Measurements from ENCODE around the gene ETFDH. TPM values are rescaled to one million over a fixed set of nuclear protein-coding genes. Genes with fewer than 3 reads are reported as not detected.
A peak's percentile ranks its signal among the peaks of the same experiment; 100 is the strongest.

ETFDH gene
- total and polyA plus RNA-seq, 5 donors from 2014 or later: 8.1 to 15.9 (median 9.4) TPM

DNA sequence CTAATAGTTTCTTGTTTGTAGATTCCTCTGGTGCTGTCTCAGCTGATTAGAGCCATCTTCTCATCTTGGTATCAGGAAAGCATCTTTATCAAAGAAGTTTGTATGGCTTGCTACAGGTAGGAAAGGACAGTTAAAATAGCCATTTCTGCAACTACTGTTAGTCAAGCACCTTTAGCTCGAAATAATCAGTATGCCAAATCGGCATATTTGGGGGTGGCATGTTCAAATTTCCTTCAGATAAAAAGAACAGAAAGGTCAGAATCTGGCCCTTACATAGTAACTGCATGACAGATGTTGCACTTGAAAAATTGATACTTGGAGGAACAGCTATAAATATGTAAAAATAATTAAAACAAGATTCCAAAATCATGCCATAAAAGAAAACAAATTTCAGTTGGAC, 5.2 kb upstream of the ETFDH start:
- Histone ChIP-seq H3K27me3 (ENCODE audit: control insufficient read depth, insufficient read depth, low read length) (no peaks in the 10 kb centered on the region), H3K36me3 (ENCODE audit: control insufficient read depth, insufficient read depth, low read length) (no peaks in the 10 kb centered on the region), H3K27ac (ENCODE audit: insufficient read depth, low read length, poor library complexity, severe bottlenecking) (no peak overlapping the region), H3K9me3 (ENCODE audit: control insufficient read depth in 2 of 2, low read length in 2 of 2) (no peaks in the 10 kb centered on the region), H3K4me1 (ENCODE audit: control insufficient read depth, insufficient read depth, low read length, poor library complexity, severe bottlenecking) (peaks cover 9% of the 10 kb centered on the region), H3K4me3 (ENCODE audit: low read depth, low read length) (no peak overlapping the region)
- Mint-ChIP-seq H3K4me3 (no peak overlapping the region), H3K27ac (no peak overlapping the region), H3K9me3 (no peaks in the 10 kb centered on the region), H3K36me3 (peaks cover 3% of the 10 kb centered on the region), H3K27me3 (no peaks in the 10 kb centered on the region), H3K4me1 (peaks cover 5 to 14% (median 11%) of the 10 kb centered on the region in 4 donors)
- no peak for ATAC-seq (ENCODE audit: low read depth in 2 of 2)
- no peak for DNase-seq

DNA sequence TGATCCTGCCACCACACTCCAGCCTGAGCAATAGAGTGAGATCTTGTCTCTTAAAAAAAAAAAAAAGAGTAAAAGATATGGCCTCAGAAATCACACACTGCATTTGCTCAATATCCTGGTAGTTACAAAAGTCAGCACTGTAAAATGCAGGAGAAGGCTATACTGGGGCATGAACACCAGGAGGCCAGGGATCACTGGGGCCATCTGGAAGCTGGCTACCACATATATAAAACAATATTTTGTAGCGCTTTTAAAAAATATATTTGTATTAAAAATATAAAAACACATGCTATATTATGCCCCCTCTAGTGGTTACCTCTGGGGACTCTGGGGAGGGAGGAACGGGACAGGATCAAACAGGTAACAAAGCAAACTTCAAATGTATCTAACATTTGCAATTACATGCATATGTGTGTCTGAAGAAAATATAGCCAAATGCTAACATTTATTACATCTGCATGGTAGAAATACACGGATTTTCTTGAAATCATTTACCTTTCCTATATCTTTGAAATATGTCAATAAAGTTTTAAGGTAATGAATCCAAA, 4.4 kb upstream of the ETFDH start:
- peaks cover 3% of the 10 kb centered on the region for H3K36me3 Mint-ChIP-seq
- no peak overlapping the region for H3K4me3 Mint-ChIP-seq
- Histone ChIP-seq H3K9me3 (ENCODE audit: control insufficient read depth in 2 of 2, low read length in 2 of 2) (no peaks in the 10 kb centered on the region), H3K4me1 (ENCODE audit: control insufficient read depth, insufficient read depth, low read length, poor library complexity, severe bottlenecking) (peaks cover 13% of the 10 kb centered on the region), H3K4me3 (ENCODE audit: low read depth, low read length) (no peak overlapping the region), H3K36me3 (ENCODE audit: control insufficient read depth, insufficient read depth, low read length) (no peaks in the 10 kb centered on the region), H3K27me3 (ENCODE audit: control insufficient read depth, insufficient read depth, low read length) (no peaks in the 10 kb centered on the region), H3K27ac (ENCODE audit: insufficient read depth, low read length, poor library complexity, severe bottlenecking) (no peak overlapping the region)
- ATAC-seq (ENCODE audit: low read depth in 2 of 2) (no peak), DNase-seq (peak in 2 of 3 donors; percentile 33 to 50)
- H3K27me3 Mint-ChIP-seq: no peaks in the 10 kb centered on the region
- no peak overlapping the region for H3K27ac Mint-ChIP-seq
- no peaks in the 10 kb centered on the region for H3K9me3 Mint-ChIP-seq
- peaks cover 5 to 22% (median 16%) of the 10 kb centered on the region in 4 donors for H3K4me1 Mint-ChIP-seq

DNA sequence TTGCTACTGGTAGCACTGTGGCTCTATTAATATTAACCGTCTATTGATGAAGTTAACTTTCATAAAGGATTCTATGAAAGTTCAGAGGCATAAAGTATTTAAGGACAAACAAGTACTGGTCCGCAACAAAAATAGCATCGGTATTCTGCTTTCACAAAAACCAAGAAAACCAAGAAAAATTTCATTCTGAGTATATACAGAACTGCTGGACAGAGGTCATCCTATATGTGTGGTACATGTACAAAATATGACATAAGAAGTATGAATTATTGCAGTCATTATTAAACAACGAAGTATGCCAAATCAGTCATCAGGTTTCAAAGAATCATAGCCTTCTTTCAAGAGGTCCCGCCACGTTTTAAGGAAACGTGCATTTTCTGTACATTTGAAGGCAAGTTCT, 2.8 kb upstream of the ETFDH start:
- Histone ChIP-seq H3K4me1 (ENCODE audit: control insufficient read depth, insufficient read depth, low read length, poor library complexity, severe bottlenecking) (peaks cover 19% of the 10 kb centered on the region), H3K27ac (ENCODE audit: insufficient read depth, low read length, poor library complexity, severe bottlenecking) (no peak overlapping the region), H3K9me3 (ENCODE audit: control insufficient read depth in 2 of 2, low read length in 2 of 2) (no peaks in the 10 kb centered on the region), H3K27me3 (ENCODE audit: control insufficient read depth, insufficient read depth, low read length) (no peaks in the 10 kb centered on the region), H3K36me3 (ENCODE audit: control insufficient read depth, insufficient read depth, low read length) (no peaks in the 10 kb centered on the region), H3K4me3 (ENCODE audit: low read depth, low read length) (no peak overlapping the region)
- Mint-ChIP-seq H3K4me3 (peak overlapping the region in 1 of 4 donors; percentile 7), H3K36me3 (peaks cover 3% of the 10 kb centered on the region), H3K9me3 (no peaks in the 10 kb centered on the region), H3K4me1 (peaks cover 5 to 32% (median 21%) of the 10 kb centered on the region in 4 donors), H3K27ac (no peak overlapping the region), H3K27me3 (no peaks in the 10 kb centered on the region)
- ATAC-seq (ENCODE audit: low read depth in 2 of 2) (no peak), DNase-seq (no peak)

DNA sequence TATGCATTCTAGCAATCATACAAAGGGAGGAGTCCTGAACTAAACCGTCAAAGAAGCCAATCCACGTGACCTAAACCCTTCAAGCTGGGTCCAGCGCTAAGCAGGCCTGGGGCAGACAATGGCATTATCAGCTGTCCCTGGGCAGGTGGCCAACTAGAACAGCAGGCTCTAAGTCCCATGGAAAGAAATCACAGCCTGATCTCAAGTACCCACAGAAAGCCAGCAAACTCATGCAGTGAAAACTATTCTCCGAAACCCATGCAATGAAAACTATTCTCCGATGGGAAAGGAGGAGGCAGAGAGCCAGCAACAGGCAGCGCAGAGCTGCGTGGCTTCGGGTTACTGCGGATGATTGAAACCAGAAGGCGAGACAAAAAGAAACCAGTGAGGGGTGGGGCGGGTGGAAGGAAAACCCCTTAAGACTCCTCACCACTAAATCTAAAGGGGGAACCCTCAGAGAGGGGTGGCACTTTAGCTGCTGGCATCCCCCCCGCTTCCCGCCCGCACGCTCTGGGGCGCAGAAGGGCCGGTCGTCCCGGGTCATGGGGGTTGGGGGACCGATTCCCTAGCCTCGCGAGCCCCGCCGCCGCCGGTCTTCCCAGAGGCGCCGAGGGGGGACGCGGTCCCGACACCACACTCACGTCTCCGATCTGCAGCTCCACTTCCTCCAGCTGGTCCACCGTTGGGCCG, 976 bp upstream of the ETFDH start:
- H3K4me1 Mint-ChIP-seq: peaks cover 5 to 38% (median 25%) of the 10 kb centered on the region in 4 donors
- Histone ChIP-seq H3K9me3 (ENCODE audit: control insufficient read depth in 2 of 2, low read length in 2 of 2) (no peaks in the 10 kb centered on the region), H3K4me1 (ENCODE audit: control insufficient read depth, insufficient read depth, low read length, poor library complexity, severe bottlenecking) (peaks cover 19% of the 10 kb centered on the region), H3K36me3 (ENCODE audit: control insufficient read depth, insufficient read depth, low read length) (no peaks in the 10 kb centered on the region), H3K27me3 (ENCODE audit: control insufficient read depth, insufficient read depth, low read length) (no peaks in the 10 kb centered on the region), H3K4me3 (ENCODE audit: low read depth, low read length) (peak overlapping the region; percentile 88), H3K27ac (ENCODE audit: insufficient read depth, low read length, poor library complexity, severe bottlenecking) (peak overlapping the region; percentile 95)
- DNase-seq (peak; percentile 38 to 63 (median 51)), ATAC-seq (ENCODE audit: low read depth in 2 of 2) (no peak)
- H3K9me3 Mint-ChIP-seq: no peaks in the 10 kb centered on the region
- peak overlapping the region; percentile 93 to 95 (median 94) for H3K4me3 Mint-ChIP-seq
- no peaks in the 10 kb centered on the region for H3K27me3 Mint-ChIP-seq
- H3K36me3 Mint-ChIP-seq: peaks cover 7% of the 10 kb centered on the region
- peak overlapping the region; percentile 97 to 99 (median 97) for H3K27ac Mint-ChIP-seq

DNA sequence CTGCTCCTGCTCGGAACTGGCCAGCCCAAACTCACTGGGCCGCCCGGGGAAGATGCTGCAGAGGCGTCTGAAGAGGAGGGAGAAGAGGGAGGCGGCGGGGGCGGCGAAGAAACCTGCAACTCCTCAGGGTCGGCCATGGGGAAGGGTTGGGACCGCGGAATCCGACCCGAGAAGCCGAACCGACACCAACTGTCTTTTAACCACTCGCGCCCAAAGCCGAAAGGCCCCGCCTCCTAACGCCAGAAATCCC, 506 bp upstream of the ETFDH start, which contains the start of gene C4orf46:
C4orf46 (minus strand) TSS at position 223 of the 250 bp plus-strand sequence; CDS start at position 137, 86 bp downstream.
- ATAC-seq (ENCODE audit: low read depth in 2 of 2) (no peak), DNase-seq (no peak)
- H3K4me1 ChIP-seq (ENCODE audit: control insufficient read depth, insufficient read depth, low read length, poor library complexity, severe bottlenecking): peaks cover 19% of the 10 kb centered on the region
- peak within 1 kb of the TSS; percentile 97 to 99 (median 97) for H3K27ac Mint-ChIP-seq
- H3K4me1 Mint-ChIP-seq: peaks cover 5 to 40% (median 27%) of the 10 kb centered on the region in 4 donors
- H3K9me3 ChIP-seq (ENCODE audit: control insufficient read depth in 2 of 2, low read length in 2 of 2): no peaks in the 10 kb centered on the region
- peak within 1 kb of the TSS; percentile 93 to 95 (median 94) for H3K4me3 Mint-ChIP-seq
- no peaks in the 10 kb centered on the region for H3K36me3 ChIP-seq (ENCODE audit: control insufficient read depth, insufficient read depth, low read length)
- H3K27me3 Mint-ChIP-seq: no peaks in the 10 kb centered on the region
- H3K9me3 Mint-ChIP-seq: no peaks in the 10 kb centered on the region
- H3K36me3 Mint-ChIP-seq: peaks cover 8% of the 10 kb centered on the region
- H3K27ac ChIP-seq (ENCODE audit: insufficient read depth, low read length, poor library complexity, severe bottlenecking): peak within 1 kb of the TSS; percentile 95
- peak within 1 kb of the TSS; percentile 88 for H3K4me3 ChIP-seq (ENCODE audit: low read depth, low read length)
- no peaks in the 10 kb centered on the region for H3K27me3 ChIP-seq (ENCODE audit: control insufficient read depth, insufficient read depth, low read length)

DNA sequence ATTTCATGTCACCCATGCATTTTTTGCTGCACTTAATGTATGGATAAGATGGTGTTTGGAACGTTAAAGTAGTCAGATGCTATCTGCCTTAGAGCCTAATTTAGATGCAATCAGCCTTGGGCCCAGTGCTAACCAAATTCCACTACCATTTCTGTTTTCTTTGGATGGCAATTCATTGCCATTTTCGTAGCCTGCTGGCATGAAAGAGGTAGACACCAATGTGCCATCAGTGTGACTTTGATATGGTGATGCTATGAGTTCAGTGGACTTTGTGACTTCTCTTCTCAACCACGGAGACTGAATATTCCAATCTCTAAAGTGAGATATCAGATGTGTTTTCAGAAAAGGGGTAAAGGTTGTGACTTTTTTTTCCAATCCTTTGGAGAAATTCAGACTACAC, 1.5 kb downstream of the ETFDH start:
- Mint-ChIP-seq H3K9me3 (no peaks in the 10 kb centered on the region), H3K27ac (no peak overlapping the region), H3K4me1 (peaks cover 9 to 43% (median 33%) of the 10 kb centered on the region in 4 donors), H3K36me3 (peaks cover 8% of the 10 kb centered on the region), H3K4me3 (peak overlapping the region in 3 of 4 donors; percentile 8 to 27 (median 19)), H3K27me3 (no peaks in the 10 kb centered on the region)
- no peak for ATAC-seq (ENCODE audit: low read depth in 2 of 2)
- no peak for DNase-seq
- no peaks in the 10 kb centered on the region for H3K9me3 ChIP-seq (ENCODE audit: control insufficient read depth in 2 of 2, low read length in 2 of 2)
- peaks cover 19% of the 10 kb centered on the region for H3K4me1 ChIP-seq (ENCODE audit: control insufficient read depth, insufficient read depth, low read length, poor library complexity, severe bottlenecking)
- H3K27me3 ChIP-seq (ENCODE audit: control insufficient read depth, insufficient read depth, low read length): no peaks in the 10 kb centered on the region
- H3K4me3 ChIP-seq (ENCODE audit: low read depth, low read length): no peak overlapping the region
- H3K27ac ChIP-seq (ENCODE audit: insufficient read depth, low read length, poor library complexity, severe bottlenecking): no peak overlapping the region
- H3K36me3 ChIP-seq (ENCODE audit: control insufficient read depth, insufficient read depth, low read length): no peaks in the 10 kb centered on the region

DNA sequence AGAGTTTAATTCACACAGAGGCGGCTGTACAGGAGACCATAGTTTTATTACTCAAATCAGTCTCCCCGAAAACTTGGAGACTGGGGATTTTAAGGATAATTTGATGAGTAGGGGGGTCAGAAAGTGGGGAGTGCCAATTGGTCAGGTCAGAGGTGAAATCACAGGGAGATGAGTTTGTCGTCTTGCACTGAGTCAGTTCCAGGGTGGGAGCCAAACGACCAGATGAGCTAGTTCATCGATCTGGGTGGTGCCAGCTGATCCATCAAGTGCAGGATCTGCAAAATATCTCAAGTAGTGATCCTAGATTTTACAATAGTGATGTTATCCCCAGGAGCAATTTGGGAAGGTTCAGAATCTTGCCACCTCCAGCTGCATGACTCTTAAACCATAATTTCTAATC, 4.0 kb downstream of the ETFDH start:
- Mint-ChIP-seq H3K27ac (no peak overlapping the region), H3K4me1 (peaks cover 7 to 32% (median 26%) of the 10 kb centered on the region in 4 donors), H3K36me3 (peaks cover 15% of the 10 kb centered on the region), H3K27me3 (no peaks in the 10 kb centered on the region), H3K9me3 (no peaks in the 10 kb centered on the region), H3K4me3 (peak overlapping the region in 1 of 4 donors; percentile 18)
- H3K27me3 ChIP-seq (ENCODE audit: control insufficient read depth, insufficient read depth, low read length): no peaks in the 10 kb centered on the region
- ATAC-seq (ENCODE audit: low read depth in 2 of 2) (no peak), DNase-seq (no peak)
- H3K4me1 ChIP-seq (ENCODE audit: control insufficient read depth, insufficient read depth, low read length, poor library complexity, severe bottlenecking): peaks cover 11% of the 10 kb centered on the region
- no peak overlapping the region for H3K27ac ChIP-seq (ENCODE audit: insufficient read depth, low read length, poor library complexity, severe bottlenecking)
- no peaks in the 10 kb centered on the region for H3K9me3 ChIP-seq (ENCODE audit: control insufficient read depth in 2 of 2, low read length in 2 of 2)
- no peak overlapping the region for H3K4me3 ChIP-seq (ENCODE audit: low read depth, low read length)
- no peaks in the 10 kb centered on the region for H3K36me3 ChIP-seq (ENCODE audit: control insufficient read depth, insufficient read depth, low read length)

DNA sequence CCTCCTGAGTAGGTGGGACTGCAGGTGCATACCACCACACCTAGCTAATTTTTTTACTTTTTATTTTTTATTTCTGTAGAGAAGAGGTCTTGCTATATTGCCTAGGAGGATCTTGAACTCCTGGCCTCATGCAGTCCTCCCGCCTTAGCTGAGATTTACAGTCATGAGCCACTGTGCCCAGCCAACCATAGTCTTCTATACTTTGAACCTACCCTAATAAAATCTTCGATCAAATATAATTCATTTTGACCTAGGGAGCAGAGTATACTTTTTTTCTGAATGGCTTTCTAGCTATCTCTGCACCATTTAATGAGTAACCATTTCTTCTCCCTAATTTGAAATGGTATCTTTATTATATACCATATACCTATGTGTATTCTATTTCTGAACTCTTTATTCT, 6.7 kb downstream of the ETFDH start:
- Mint-ChIP-seq H3K4me1 (peaks cover 7 to 18% (median 13%) of the 10 kb centered on the region in 4 donors), H3K4me3 (no peak overlapping the region), H3K36me3 (peaks cover 15% of the 10 kb centered on the region), H3K27me3 (no peaks in the 10 kb centered on the region), H3K27ac (no peak overlapping the region), H3K9me3 (no peaks in the 10 kb centered on the region)
- no peak for DNase-seq
- H3K27me3 ChIP-seq (ENCODE audit: control insufficient read depth, insufficient read depth, low read length): no peaks in the 10 kb centered on the region
- no peaks in the 10 kb centered on the region for H3K36me3 ChIP-seq (ENCODE audit: control insufficient read depth, insufficient read depth, low read length)
- no peaks in the 10 kb centered on the region for H3K4me1 ChIP-seq (ENCODE audit: control insufficient read depth, insufficient read depth, low read length, poor library complexity, severe bottlenecking)
- H3K4me3 ChIP-seq (ENCODE audit: low read depth, low read length): no peak overlapping the region
- H3K9me3 ChIP-seq (ENCODE audit: control insufficient read depth in 2 of 2, low read length in 2 of 2): no peaks in the 10 kb centered on the region
- H3K27ac ChIP-seq (ENCODE audit: insufficient read depth, low read length, poor library complexity, severe bottlenecking): no peak overlapping the region
- ATAC-seq (ENCODE audit: low read depth in 2 of 2): no peak
